ENCODE measurements around the gene MAPK10.

GRCh38 chr4:86108137-86108536 is 251.7 kb downstream of the MAPK10 start:
- TF ChIP-seq POLR2AphosphoS5 (IDR thresholded peaks at IDR 0.05) = no peak
- TF ChIP-seq EP300 (IDR thresholded peaks at IDR 0.05) = no peak
- TF ChIP-seq CTCF (IDR thresholded peaks at IDR 0.05) = no peak
